ENCODE data around the gene DUOX1. TPM values are rescaled to one million over a fixed set of nuclear protein-coding genes. Genes with fewer than 3 reads are reported as not detected.

DUOX1 gene
- total RNA-seq, 1 donor from 2014 or later, result 0.12 TPM

DNA sequence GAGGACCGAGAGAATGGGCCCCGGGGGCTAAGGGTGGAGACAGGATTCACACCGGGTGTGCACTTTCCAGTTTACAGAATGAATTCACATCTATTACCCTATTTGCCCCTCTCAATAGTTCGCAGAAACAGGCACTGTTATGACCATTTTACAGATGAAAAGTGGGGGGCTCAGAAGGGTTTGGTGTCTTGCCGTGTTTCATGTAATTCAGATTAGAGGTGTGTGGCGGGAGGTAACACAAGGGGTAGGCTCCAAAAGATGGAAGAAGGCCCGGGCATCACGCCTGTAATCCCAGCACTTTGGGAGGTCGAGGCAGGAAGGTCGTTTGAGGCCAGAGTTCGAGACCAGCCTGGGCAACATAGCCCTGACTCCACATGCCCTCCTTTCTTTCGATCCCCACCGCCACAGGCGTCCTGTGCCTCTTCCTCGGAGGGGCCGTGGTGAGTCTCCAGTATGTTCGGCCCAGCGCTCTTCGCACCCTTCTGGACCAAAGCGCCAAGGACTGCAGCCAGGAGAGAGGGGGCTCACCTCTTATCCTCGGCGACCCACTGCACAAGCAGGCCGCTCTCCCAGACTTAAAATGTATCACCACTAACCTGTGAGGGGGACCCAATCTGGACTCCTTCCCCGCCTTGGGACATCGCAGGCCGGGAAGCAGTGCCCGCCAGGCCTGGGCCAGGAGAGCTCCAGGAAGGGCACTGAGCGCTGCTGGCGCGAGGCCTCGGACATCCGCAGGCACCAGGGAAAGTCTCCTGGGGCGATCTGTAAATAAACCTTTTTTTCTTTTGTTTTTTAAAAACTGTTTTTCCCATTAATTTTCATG, 12.3 kb upstream of the DUOX1 start:
- H3K4me3 ChIP-seq (ENCODE audit: low read depth, low read length), result peak overlapping the region; percentile 14
- DNase-seq (ENCODE audit: low read depth), result no peak
- TF ChIP-seq, protein P1, sequence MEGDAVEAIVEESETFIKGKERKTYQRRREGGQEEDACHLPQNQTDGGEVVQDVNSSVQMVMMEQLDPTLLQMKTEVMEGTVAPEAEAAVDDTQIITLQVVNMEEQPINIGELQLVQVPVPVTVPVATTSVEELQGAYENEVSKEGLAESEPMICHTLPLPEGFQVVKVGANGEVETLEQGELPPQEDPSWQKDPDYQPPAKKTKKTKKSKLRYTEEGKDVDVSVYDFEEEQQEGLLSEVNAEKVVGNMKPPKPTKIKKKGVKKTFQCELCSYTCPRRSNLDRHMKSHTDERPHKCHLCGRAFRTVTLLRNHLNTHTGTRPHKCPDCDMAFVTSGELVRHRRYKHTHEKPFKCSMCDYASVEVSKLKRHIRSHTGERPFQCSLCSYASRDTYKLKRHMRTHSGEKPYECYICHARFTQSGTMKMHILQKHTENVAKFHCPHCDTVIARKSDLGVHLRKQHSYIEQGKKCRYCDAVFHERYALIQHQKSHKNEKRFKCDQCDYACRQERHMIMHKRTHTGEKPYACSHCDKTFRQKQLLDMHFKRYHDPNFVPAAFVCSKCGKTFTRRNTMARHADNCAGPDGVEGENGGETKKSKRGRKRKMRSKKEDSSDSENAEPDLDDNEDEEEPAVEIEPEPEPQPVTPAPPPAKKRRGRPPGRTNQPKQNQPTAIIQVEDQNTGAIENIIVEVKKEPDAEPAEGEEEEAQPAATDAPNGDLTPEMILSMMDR (conservative IDR thresholded peaks at IDR 0.05; ENCODE audit: low read depth, low read length), result no peak

DNA sequence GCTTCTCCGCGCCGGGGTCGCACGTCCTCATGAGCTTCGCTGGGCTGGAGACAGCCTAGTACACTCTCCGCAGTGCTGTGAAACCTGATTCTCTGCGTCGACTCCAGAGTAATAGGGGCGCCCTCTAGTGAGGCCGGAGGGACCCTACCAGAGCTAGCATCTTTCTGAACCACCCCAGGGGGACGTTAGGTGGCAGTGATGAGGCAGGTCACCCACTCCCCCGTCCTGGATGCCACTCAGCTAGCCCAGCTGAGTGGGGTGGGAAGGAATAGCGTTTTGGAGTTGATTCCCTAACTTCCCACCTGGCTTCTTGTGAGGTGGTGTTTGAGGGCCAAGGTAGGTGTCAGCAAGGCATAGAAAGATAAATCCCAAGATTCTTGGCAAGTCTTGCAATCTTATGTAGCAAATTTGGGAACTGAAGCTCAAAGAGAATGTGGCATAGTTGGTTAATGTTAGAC, 11.6 kb upstream of the DUOX1 start:
- peak overlapping the region; percentile 14 for H3K4me3 ChIP-seq (ENCODE audit: low read depth, low read length)
- TF ChIP-seq, protein P1 (conservative IDR thresholded peaks at IDR 0.05; ENCODE audit: low read depth, low read length), result peak; percentile 100
- peak; percentile 30 for DNase-seq (ENCODE audit: low read depth)

DNA sequence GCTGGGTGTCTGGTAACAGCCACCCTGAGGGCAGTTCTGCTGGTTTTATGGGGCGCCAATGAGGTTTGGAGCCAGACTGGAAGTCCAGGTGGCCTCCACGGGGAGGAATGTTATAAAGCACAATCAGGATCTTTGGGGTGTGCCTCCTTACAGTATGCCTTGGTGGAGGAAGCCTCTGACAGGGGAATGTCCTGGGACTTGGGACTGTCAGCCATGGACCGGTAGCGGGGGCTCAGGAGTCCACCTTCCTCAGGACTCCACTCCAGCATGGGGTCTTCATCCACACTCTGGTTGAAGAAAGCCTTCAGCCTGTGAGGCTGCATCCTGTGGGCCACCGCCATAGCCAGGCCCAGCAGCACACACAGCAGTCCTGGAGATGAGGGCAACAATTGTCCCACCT, 10.8 kb upstream of the DUOX1 start:
- TF ChIP-seq, protein P1 (conservative IDR thresholded peaks at IDR 0.05; ENCODE audit: low read depth, low read length), result no peak
- no peak for DNase-seq (ENCODE audit: low read depth)
- H3K4me3 ChIP-seq (ENCODE audit: low read depth, low read length), result no peak overlapping the region

DNA sequence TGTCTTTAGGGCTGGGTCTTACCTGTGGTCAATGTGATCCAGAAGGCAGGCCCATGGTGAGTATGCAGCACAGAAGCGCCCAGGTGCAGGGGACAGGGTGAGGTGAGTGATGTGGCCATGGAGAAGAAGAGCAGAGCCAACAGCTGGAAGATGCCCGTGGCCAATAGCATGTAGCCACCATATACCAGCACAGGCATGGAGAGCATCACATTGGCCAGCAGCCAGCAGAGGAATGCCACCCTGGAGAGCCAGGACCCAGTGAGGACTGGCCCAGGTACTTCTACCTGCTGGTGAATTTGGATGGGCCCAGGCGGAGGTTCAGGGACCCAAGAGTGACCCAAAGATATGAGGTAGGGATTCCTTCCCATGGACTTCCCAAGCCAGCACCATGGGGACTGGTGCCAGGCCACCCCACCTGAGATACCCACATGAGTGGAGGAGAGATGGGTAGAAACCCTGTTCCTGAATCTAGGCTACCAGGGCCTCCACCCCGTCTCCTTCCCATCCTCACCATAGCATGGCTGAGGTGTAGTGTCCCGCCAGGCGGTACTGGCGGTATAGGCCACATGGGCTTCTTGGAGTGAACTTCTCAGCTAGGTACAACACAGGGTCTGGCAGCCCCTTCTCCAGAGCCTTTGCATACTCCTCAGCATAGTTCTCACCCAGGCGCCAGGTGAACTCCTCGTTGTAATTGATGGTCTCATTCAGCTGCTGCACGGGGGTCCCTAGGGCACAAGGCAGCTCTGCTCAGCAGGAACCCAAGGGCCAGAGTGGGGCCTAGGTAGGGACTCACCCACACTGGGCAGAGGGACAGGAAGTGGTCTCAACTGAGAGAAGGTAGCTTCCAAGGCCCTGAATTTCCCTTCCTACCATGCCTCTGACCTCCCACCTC, 9.5 kb upstream of the DUOX1 start:
- no peak for DNase-seq (ENCODE audit: low read depth)
- TF ChIP-seq, protein P1 (conservative IDR thresholded peaks at IDR 0.05; ENCODE audit: low read depth, low read length), result no peak
- no peak overlapping the region for H3K4me3 ChIP-seq (ENCODE audit: low read depth, low read length)

DNA sequence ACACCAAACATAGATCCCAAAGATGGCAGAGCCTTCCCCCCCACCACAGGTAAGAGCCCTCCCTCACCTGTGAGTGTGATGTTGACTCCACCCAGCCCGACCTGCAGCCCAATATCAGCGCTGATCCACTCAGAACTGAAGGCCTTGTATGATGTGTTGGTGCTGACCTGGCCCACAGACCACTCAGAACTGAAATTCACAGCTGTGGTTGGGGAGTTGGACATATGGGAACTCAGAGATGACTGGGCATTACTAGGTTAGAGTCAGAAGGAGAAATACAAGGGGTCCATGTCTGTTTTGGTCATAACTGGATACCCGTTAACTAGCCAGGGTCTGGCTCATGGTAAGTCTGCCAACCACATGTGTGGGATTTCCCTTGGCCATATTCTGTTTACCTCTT, 8.8 kb upstream of the DUOX1 start:
- TF ChIP-seq, protein P1 (conservative IDR thresholded peaks at IDR 0.05; ENCODE audit: low read depth, low read length), result no peak
- no peak for DNase-seq (ENCODE audit: low read depth)
- H3K4me3 ChIP-seq (ENCODE audit: low read depth, low read length), result no peak overlapping the region

DNA sequence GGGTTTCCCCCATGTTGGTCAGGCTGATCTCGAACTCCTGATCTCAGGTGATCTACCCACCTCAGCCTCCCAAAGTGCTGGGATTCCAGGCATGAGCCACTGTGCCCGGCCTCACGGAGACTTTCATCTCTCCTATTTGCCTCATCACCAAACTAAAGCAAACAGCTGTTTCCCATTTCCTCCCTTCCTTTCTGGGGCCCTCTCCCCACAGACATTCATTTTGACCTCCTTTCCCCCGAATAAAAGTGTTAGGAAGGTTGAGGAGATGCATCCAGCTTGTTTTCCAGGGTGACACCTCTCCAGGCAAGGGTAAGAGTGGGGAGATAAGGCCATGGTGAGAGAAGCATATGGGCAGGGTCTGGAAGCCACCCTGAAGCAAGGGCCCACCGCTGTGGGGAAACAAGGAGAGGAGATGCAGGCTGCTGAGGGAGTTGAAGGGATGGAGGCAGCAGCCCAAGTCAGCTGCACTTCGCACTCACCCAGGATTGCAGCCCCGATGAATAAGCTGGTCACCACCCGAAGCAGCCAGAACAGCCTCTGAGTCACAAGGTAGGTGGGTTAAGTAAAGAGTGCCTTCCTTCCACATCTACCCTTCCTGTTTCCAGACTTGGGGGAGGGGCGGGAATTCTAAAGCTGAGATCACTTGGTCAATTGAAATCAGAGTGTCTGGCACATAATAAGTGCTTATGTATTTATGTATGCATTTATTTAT, 7.9 kb upstream of the DUOX1 start:
- no peak overlapping the region for H3K4me3 ChIP-seq (ENCODE audit: low read depth, low read length)
- TF ChIP-seq, protein P1 (conservative IDR thresholded peaks at IDR 0.05; ENCODE audit: low read depth, low read length), result no peak

More for the DNA sequence above, 7.9 kb upstream of the DUOX1 start:
- peak; percentile 45 for DNase-seq (ENCODE audit: low read depth)

All from epithelial cell of proximal tubule (primary cell).